Measurements from ENCODE around the gene DCUN1D4. TPM values are rescaled to one million over a fixed set of nuclear protein-coding genes. Genes with fewer than 3 reads are reported as not detected.

Gene DCUN1D4
- polyA plus RNA-seq (2014; cell fraction: cytosol; rRNA removed), result 34.3 and 34.7 TPM in 2 replicates
- polyA plus RNA-seq (2014; cell fraction: nucleus; rRNA removed), result 93.5 and 120 TPM in 2 replicates

- peak; percentile 99 for DNase-seq (ENCODE audit: low spot score)
Observed at GRCh38 chr4:51842554-51843308, at the start of gene DCUN1D4. Gene DCUN1D4, plus strand, starts transcription at chr4:51843153. Its CDS starts 90 bp downstream, at chr4:51843243.

GRCh38 chr4:51820443-51821234, 22.3 kb upstream of the DCUN1D4 start:
- no peak for DNase-seq (ENCODE audit: low spot score)

GRCh38 chr4:51825341-51825740, 17.6 kb upstream of the DCUN1D4 start:
- no peak for DNase-seq (ENCODE audit: low spot score)

- no peak for DNase-seq (ENCODE audit: low spot score)
Observed at GRCh38 chr4:51830156-51830720, 12.7 kb upstream of the DCUN1D4 start.

- DNase-seq (ENCODE audit: low spot score), result peak; percentile 67
Observed at GRCh38 chr4:51831133-51831532, 11.8 kb upstream of the DCUN1D4 start.

- no peak for DNase-seq (ENCODE audit: low spot score)
Observed at GRCh38 chr4:51833236-51833635, 9.7 kb upstream of the DCUN1D4 start.

GRCh38 chr4:51835079-51835478, 7.9 kb upstream of the DCUN1D4 start:
- no peak for DNase-seq (ENCODE audit: low spot score)

GRCh38 chr4:51835855-51836254, 7.1 kb upstream of the DCUN1D4 start:
- peak; percentile 83 for DNase-seq (ENCODE audit: low spot score)

GRCh38 chr4:51836549-51836948, 6.4 kb upstream of the DCUN1D4 start:
- DNase-seq (ENCODE audit: low spot score), result peak; percentile 88

- DNase-seq (ENCODE audit: low spot score), result no peak
Observed at GRCh38 chr4:51840781-51841180, 2.2 kb upstream of the DCUN1D4 start.

- no peak for DNase-seq (ENCODE audit: low spot score)
Observed at GRCh38 chr4:51842167-51842553, 793 bp upstream of the DCUN1D4 start.

- DNase-seq (ENCODE audit: low spot score), result no peak
Observed at GRCh38 chr4:51843309-51844152, 578 bp downstream of the DCUN1D4 start.

GRCh38 chr4:51844153-51845054, 1.5 kb downstream of the DCUN1D4 start:
- peak; percentile 90 for DNase-seq (ENCODE audit: low spot score)

GRCh38 chr4:51845055-51845426, 2.1 kb downstream of the DCUN1D4 start:
- no peak for DNase-seq (ENCODE audit: low spot score)

GRCh38 chr4:51845711-51846110, 2.8 kb downstream of the DCUN1D4 start:
- DNase-seq (ENCODE audit: low spot score), result no peak

- DNase-seq (ENCODE audit: low spot score), result no peak
Observed at GRCh38 chr4:51849430-51849829, 6.5 kb downstream of the DCUN1D4 start.

GRCh38 chr4:51850294-51850693, 7.3 kb downstream of the DCUN1D4 start:
- DNase-seq (ENCODE audit: low spot score), result no peak

- no peak for DNase-seq (ENCODE audit: low spot score)
Observed at GRCh38 chr4:51851090-51851936, 8.4 kb downstream of the DCUN1D4 start.

- DNase-seq (ENCODE audit: low spot score), result no peak
Observed at GRCh38 chr4:51851937-51852290, 9.0 kb downstream of the DCUN1D4 start.
